Gastroesophageal sphincter (tissue), 3 donors: ENCODE data around the gene ADAM29.

Experiments used
- EP300 ChIP-seq: sonication (generic); formaldehyde crosslinking; IDR thresholded peaks from one replicate; pipeline ENCODE4 v1.6.1; 2017; ENCODE audit warnings: antibody characterized with exemption, mild to moderate bottlenecking
- POLR2A ChIP-seq, 2 donors: fragments of 450-650 bp; IDR thresholded peaks; one replicate each; pipeline ENCODE4 v1.6.1; 2017; ENCODE audit warnings: antibody characterized with exemption in 2 of 2, mild to moderate bottlenecking in 2 of 2, moderate library complexity in 1 of 2
- POLR2AphosphoS5 ChIP-seq: sonication (generic); formaldehyde crosslinking; IDR thresholded peaks from one replicate; pipeline ENCODE4 v1.6.1; 2017; ENCODE audit warnings: antibody characterized with exemption
- TF ChIP-seq, protein P1 (sequence below), 4 experiments: fragments of 200-600 bp in 2 of 4; fragments of 450-650 bp in 2 of 4; sonication (generic) in 1 of 4; IDR thresholded peaks; one replicate each; pipeline ENCODE4 v1.5.1; 2017 to 2019; ENCODE audit warnings: antibody characterized with exemption in 4 of 4, mild to moderate bottlenecking in 2 of 4, moderate library complexity in 2 of 4

DNA sequence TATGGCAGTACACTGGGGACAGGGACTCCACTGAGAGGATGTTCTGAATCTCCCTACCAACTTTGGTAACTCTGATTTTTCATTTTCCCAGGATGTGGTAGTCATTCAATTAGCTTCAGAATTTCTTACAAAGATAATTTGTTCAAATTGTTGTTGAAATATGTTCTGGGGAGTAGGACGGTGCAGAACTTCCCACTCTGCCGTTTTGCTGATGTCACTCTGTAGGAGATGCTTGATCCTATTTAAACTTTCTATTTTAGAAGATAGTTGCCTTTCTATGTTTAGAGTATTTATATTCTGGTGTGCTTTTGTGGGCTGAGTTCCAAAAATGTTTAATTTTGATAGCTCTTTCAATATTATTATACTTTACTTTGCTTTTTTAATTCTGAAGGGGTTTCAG, 55.2 kb downstream of the ADAM29 start:
- TF ChIP-seq POLR2A (IDR thresholded peaks at IDR 0.05): no peak
- TF ChIP-seq, protein P1, sequence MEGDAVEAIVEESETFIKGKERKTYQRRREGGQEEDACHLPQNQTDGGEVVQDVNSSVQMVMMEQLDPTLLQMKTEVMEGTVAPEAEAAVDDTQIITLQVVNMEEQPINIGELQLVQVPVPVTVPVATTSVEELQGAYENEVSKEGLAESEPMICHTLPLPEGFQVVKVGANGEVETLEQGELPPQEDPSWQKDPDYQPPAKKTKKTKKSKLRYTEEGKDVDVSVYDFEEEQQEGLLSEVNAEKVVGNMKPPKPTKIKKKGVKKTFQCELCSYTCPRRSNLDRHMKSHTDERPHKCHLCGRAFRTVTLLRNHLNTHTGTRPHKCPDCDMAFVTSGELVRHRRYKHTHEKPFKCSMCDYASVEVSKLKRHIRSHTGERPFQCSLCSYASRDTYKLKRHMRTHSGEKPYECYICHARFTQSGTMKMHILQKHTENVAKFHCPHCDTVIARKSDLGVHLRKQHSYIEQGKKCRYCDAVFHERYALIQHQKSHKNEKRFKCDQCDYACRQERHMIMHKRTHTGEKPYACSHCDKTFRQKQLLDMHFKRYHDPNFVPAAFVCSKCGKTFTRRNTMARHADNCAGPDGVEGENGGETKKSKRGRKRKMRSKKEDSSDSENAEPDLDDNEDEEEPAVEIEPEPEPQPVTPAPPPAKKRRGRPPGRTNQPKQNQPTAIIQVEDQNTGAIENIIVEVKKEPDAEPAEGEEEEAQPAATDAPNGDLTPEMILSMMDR (IDR thresholded peaks at IDR 0.05): no peak
- no peak for TF ChIP-seq POLR2AphosphoS5
- no peak for TF ChIP-seq EP300
